BJ (cell line): ENCODE data around the gene IBA57. TPM values are rescaled to one million over a fixed set of nuclear protein-coding genes. Genes with fewer than 3 reads are reported as not detected.

ENCODE experiments used
- CTCF ChIA-PET: fragments of 350-600 bp; formaldehyde crosslinking; extraction: SDS; loops from one replicate; lab custom pipeline; 2021; ENCODE audit warnings: antibody characterized with exemption, inconsistent platforms; lab: Yijun Ruan, JAX
- POLR2A ChIA-PET: fragments of 300-600 bp; sonication (Branson Sonifier 250); formaldehyde crosslinking; extraction: SDS; loops from one replicate; lab custom pipeline; 2021; ENCODE audit warnings: antibody characterized with exemption; lab: Charles Lee
- DNase-seq: peaks from one replicate; pipeline ENCODE4 v3.0.0-alpha.2; 2011; ENCODE audit warnings: low read depth
- H3K27me3 ChIP-seq: 2 replicates; pipeline ENCODE4 v1.6.0; 2011; ENCODE audit warnings: low read length; ENCODE audit not compliant: control insufficient read depth, insufficient read depth
- H3K36me3 ChIP-seq: 2 replicates; pipeline ENCODE4 v1.5.1; 2011; ENCODE audit warnings: low read length; ENCODE audit not compliant: control insufficient read depth, insufficient read depth
- H3K4me3 ChIP-seq: 2 replicates; pipeline ENCODE4 v1.5.1; 2011; ENCODE audit warnings: low read depth, mild to moderate bottlenecking, control low read depth, low read length
- polyA plus RNA-seq: library from polyadenylated mRNA; depleted of rRNA; stranded (reverse); fragments of >200 nt; gene quantifications from 2 replicates; pipeline ENCODE4 v1.2.3, GENCODE V29; 2011
- TF ChIP-seq, protein P1 (sequence below): IDR thresholded peaks from 2 replicates; pipeline ENCODE4 v1.5.1; 2011; ENCODE audit warnings: low read depth, mild to moderate bottlenecking, control low read depth, inconsistent platforms, low read length, moderate library complexity; ENCODE audit not compliant: insufficient read depth

The IBA57 gene
- polyA plus RNA-seq, 1 experiment = 2.8 TPM

DNA sequence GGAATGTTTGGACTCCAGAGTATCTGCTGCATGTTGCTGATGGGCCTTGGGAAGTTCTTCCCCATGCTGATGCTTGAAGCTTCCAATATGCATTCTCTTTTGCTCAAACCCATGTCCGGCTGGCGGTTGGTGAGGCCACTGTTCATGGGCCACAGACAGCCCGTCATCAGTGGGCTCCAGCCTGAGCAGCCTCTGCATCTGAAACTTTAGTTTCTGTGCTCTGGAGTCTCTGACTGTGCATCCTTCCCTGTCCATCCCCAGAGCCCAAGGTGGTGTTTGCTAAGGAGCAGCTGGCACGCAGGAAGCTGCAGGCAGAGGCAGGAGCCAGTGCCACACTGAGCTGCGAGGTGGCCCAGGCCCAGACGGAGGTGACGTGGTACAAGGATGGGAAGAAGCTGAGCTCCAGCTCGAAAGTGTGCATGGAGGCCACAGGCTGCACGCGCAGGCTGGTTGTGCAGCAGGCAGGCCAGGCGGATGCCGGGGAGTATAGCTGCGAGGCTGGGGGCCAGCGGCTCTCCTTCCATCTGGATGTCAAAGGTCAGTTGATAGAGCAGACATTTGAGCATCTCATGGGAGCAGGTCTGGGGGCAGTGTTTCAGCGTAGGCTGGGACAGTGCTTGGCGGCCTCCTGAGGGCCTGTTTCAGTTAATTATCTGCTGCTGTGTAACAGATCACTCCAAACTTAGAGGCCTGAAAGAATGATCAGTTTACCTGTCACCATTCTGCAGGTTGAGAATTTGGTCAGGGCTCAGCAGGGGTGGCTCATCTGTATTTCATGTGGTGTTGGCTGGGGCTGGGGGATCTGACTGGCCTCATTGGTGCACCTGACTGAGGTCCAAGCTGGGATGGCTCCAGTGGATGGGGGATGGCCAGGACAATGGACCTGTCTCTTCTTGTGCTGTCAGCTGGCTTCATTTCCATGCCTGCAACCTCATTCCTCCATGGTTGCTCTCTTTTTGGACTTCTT, 58.9 kb downstream of the IBA57 start:
- TF ChIP-seq, protein P1, sequence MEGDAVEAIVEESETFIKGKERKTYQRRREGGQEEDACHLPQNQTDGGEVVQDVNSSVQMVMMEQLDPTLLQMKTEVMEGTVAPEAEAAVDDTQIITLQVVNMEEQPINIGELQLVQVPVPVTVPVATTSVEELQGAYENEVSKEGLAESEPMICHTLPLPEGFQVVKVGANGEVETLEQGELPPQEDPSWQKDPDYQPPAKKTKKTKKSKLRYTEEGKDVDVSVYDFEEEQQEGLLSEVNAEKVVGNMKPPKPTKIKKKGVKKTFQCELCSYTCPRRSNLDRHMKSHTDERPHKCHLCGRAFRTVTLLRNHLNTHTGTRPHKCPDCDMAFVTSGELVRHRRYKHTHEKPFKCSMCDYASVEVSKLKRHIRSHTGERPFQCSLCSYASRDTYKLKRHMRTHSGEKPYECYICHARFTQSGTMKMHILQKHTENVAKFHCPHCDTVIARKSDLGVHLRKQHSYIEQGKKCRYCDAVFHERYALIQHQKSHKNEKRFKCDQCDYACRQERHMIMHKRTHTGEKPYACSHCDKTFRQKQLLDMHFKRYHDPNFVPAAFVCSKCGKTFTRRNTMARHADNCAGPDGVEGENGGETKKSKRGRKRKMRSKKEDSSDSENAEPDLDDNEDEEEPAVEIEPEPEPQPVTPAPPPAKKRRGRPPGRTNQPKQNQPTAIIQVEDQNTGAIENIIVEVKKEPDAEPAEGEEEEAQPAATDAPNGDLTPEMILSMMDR = no peak
- CTCF ChIA-PET = interaction anchor here (0.8 to 1.4 kb wide), 2 partner anchors 10 to 34 kb away, joined by 3 to 4 read pairs; no protein-coding TSS in a partner anchor
- DNase-seq = no peak
- Histone ChIP-seq H3K36me3 (peaks cover 10% of the 10 kb centered on the region), H3K4me3 (no peak overlapping the region), H3K27me3 (no peaks in the 10 kb centered on the region)
- POLR2A ChIA-PET = no interaction called here

DNA sequence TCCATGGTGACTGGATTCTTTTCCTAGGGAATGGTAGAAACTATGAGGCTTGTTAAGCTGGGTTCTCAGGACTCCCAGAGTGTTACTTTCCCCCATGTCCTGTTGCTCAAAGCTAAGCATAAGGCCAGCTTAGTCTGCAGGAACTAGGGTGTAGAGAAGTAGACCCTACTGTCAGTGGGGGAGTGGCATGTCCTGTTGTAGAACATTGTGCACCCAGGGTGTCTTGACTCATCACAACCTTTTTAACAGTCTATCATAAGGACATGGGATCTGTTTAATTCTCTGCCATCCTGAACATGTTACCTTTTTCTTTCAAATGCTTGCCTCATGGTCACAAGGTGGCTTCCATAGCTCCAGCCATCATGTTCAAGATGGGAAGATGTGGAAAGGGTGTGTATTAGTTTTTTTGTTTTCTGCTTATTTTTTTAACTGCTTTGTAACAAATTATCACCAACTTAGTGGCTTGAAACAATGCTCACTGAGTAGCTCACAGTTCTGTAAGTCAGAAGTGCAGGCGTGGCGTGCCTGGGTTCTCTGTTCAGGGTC, 59.6 kb downstream of the IBA57 start:
- Histone ChIP-seq H3K36me3 (peaks cover 8% of the 10 kb centered on the region), H3K27me3 (no peaks in the 10 kb centered on the region), H3K4me3 (no peak overlapping the region)
- ChIA-PET CTCF (interaction anchor here (1.1 to 1.6 kb wide), 3 partner anchors 8 to 11 kb away, joined by 3 to 8 read pairs (median 4); no protein-coding TSS in a partner anchor), POLR2A (no interaction called here)
- TF ChIP-seq, protein P1 = no peak
- no peak for DNase-seq

DNA sequence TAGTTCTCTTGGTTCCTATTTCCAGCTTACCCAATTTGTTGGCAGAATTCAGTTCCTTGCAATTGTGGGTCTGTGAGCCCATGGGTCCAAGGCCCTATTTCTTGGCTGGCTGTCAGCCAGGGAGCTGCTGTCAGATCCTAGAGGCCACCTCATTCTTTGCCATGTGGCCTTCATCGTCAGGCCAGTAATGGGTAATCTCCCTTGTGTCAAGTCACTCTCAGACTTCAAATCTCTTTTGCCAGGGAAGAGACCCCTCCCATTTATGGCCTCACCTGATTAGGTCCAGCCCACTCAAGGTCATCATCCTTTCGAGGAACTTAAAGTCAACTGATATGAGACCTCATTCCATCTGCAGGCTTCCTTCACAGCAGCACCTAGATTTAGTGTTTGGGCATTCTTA, 60.1 kb downstream of the IBA57 start:
- no peak for DNase-seq
- H3K4me3 ChIP-seq = no peak overlapping the region
- H3K27me3 ChIP-seq = no peaks in the 10 kb centered on the region
- ChIA-PET CTCF (interaction anchor here (1.1 to 1.6 kb wide), 2 partner anchors 9 to 12 kb away, joined by 3 to 8 read pairs; no protein-coding TSS in a partner anchor), POLR2A (no interaction called here)
- peaks cover 6% of the 10 kb centered on the region for H3K36me3 ChIP-seq
- TF ChIP-seq, protein P1 = no peak

DNA sequence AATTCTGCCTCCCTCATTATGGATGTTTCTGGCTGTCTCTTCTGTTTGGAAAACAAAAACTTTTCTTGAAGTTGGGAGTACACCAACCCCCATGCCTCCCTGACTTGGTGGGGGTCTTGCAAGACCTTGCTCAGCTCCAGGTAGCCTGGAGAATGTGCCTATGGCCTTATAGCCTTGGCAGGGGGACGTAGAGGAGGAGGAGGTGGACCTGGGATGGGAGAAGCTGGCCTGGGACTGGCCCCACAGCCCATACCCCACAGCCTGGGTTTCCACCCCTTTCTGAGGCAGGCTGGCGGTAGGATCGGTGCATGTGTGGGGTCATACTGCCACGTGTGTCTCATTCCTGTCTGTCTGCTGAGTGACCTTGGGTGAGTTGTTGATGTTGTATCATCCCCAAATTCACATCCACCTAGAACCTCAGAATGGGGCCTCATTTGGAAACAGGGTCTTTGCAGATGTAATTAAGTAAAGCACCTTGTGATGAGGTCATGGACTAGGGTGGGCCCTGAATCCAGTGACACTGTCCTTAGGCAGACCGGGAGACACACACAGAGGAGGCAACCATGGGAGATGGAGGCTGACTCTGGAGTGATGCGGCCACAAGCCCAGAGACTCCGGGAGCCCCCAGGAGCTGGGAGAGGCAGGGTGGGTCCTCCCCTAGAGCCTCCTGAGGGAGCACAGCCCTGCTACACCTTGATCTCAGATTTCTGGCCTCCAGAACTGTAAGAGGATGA, 60.7 kb downstream of the IBA57 start:
- Histone ChIP-seq H3K4me3 (no peak overlapping the region), H3K36me3 (peaks cover 6% of the 10 kb centered on the region), H3K27me3 (no peaks in the 10 kb centered on the region)
- ChIA-PET CTCF (interaction anchor here (0.7 to 4.3 kb wide), 10 partner anchors 8 to 95 kb away, joined by 3 to 30 read pairs (median 4); no protein-coding TSS in a partner anchor), POLR2A (no interaction called here)
- TF ChIP-seq, protein P1 = no peak
- DNase-seq = no peak
